Astrocyte of the cerebellum (primary cell): ENCODE measurements around the gene PDGFRA.
"Not testable (repeated sequence)": the region's sequence is repeated elsewhere in the genome, so short reads cannot be mapped to it uniquely, and the experiment has no call there.

Experiments used
- DNase-seq: peaks from one replicate; pipeline ENCODE4 v3.0.0-alpha.2; 2011; ENCODE audit warnings: low read depth
- H3K4me3 ChIP-seq: 2 replicates; pipeline ENCODE4 v1.5.1; 2011; ENCODE audit warnings: mild to moderate bottlenecking, low read depth, low read length, moderate library complexity
- in situ Hi-C: cut with HindIII; loops from 2 replicates; pipeline ENCODE4 v1.10.0; 2017; ENCODE audit warnings: low sequenced_read_pairs
- TF ChIP-seq, protein P1 (sequence below): IDR thresholded peaks from 2 replicates; pipeline ENCODE4 v1.5.1; 2012; ENCODE audit warnings: low read length, low read depth, moderate library complexity, mild to moderate bottlenecking; ENCODE audit errors: missing control alignments

PDGFRA gene

GRCh38 chr4:54233697-54234496 is 4.8 kb downstream of the PDGFRA start:
- peak; percentile 64 for DNase-seq
- in situ Hi-C loops = no loop called here
- TF ChIP-seq, protein P1, sequence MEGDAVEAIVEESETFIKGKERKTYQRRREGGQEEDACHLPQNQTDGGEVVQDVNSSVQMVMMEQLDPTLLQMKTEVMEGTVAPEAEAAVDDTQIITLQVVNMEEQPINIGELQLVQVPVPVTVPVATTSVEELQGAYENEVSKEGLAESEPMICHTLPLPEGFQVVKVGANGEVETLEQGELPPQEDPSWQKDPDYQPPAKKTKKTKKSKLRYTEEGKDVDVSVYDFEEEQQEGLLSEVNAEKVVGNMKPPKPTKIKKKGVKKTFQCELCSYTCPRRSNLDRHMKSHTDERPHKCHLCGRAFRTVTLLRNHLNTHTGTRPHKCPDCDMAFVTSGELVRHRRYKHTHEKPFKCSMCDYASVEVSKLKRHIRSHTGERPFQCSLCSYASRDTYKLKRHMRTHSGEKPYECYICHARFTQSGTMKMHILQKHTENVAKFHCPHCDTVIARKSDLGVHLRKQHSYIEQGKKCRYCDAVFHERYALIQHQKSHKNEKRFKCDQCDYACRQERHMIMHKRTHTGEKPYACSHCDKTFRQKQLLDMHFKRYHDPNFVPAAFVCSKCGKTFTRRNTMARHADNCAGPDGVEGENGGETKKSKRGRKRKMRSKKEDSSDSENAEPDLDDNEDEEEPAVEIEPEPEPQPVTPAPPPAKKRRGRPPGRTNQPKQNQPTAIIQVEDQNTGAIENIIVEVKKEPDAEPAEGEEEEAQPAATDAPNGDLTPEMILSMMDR = peak; percentile 93
- H3K4me3 ChIP-seq = peak overlapping the region; percentile 69

DNA sequence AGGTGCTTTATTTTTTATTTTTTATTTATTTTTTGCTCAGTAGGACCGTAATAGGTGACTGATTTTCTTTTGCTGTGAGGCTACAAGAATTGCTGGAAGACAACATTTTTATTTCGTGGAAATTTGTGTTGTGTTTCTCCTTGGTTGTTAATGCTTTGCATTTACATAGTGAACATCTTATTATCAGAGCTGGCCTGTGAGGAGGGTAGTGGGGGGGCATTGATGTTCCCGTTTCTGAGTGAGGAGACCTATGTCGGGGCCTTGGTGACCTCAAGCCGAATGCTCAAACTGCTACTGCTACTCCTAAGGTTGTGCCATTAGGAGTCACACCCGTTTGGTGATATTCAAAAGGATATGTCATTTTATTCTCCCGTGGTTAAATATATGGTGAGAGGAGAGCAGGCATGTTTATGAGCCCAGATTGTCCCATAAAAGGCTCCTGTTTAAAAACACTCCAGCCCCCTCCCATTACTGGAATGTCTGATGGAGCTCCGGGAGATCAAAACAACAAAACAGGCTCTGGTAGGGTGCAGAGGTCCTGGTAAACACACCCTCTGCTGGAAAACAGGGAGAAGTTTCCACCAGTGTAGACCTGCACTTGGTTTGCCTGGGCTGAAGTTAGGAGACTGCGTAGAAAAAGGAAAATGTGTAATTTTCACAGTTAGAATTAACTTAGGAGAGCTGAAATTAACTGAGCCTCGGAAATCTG is 5.6 kb downstream of the PDGFRA start:
- in situ Hi-C loops = no loop called here
- TF ChIP-seq, protein P1 = peak; percentile 11
- H3K4me3 ChIP-seq = peak overlapping the region; percentile 69
- DNase-seq = no peak

DNA sequence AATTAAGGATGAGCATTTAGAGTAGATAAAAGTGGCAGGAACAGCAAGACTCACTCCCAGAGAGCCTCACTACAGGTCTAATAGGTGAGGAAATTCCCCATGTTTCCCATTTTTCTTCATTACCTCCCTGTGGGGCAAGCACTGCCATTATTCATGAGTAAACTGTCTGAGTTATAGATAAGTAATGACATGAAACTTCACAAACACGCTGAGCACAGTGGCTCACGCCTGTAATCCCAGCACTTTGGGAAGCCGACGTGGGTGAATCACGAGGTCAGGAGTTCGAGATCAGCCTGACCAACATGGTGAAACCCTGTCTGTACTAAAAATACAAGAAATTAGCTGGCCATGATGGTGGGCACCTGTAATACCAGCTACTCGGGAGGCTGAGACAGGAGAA is 7.2 kb downstream of the PDGFRA start:
- in situ Hi-C loops, DNase-seq, H3K4me3 ChIP-seq: not testable (repeated sequence)

GRCh38 chr4:54237770-54238169 is 8.7 kb downstream of the PDGFRA start:
- DNase-seq = no peak
- in situ Hi-C loops = no loop called here
- TF ChIP-seq, protein P1 = no peak
- H3K4me3 ChIP-seq = no peak overlapping the region

DNA sequence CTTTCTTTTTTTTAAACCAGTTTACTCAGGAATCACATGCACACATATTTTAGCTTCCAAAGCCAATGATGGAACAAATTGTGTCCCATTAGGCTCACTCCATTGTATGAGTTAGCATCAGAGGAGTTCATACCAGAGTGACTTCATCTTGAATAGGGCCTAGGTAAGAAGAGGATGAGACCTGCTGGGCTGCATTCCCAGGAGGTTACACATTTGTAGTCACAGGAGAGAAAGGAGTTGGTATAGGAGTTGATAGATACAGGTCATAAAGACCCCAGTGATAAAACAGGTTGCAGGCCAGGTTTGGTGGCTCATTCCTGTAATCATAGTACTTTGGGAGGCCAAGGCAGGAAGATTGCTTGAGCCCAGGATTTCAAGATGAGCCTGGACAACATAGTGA is 9.3 kb downstream of the PDGFRA start:
- no peak for DNase-seq
- TF ChIP-seq, protein P1 = no peak
- in situ Hi-C loops = no loop called here
- no peak overlapping the region for H3K4me3 ChIP-seq

GRCh38 chr4:54241268-54241823 is 12.3 kb downstream of the PDGFRA start:
- H3K4me3 ChIP-seq, DNase-seq, in situ Hi-C loops: not testable (repeated sequence)

DNA sequence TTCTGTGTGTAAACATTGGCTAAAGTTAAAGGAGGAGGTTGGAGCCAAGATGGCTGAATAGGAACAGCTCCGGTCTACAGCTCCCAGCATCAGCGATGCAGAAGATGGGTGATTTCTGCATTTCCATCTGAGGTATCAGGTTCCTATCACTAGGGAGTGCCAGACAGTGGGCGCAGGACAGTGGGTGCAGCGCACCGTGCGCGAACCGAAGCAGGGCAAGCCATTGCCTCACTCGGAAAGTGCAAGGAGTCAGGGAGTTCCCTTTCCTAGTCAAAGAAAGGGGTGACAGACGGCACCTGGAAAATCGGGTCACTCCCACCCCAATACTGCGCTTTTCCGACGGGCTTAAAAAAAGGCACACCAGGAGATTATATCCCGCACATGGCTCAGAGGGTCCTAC is 14.4 kb downstream of the PDGFRA start:
- DNase-seq, H3K4me3 ChIP-seq, in situ Hi-C loops: not testable (repeated sequence)

GRCh38 chr4:54252312-54252711 is 23.2 kb downstream of the PDGFRA start:
- in situ Hi-C loops, DNase-seq, H3K4me3 ChIP-seq: not testable (repeated sequence)
